Stimulated activated CD4-positive, alpha-beta T cell treated with anti-CD3 and anti-CD28 coated beads, Interleukin-12 subunit alpha, Interleukin-12 subunit beta, amount 100 ng/mL, for 24 hours (primary cell): ENCODE data around the gene MYO1E.

Source experiments
- DNase-seq, 2 experiments: peaks; one replicate each; pipeline ENCODE4 v3.0.0-alpha.2; 2020; ENCODE audit warnings: low read depth in 2 of 2

Gene MYO1E

GRCh38 chr15:59266028-59266427 lies 106.6 kb downstream of the MYO1E start:
- no peak for DNase-seq

- no peak for DNase-seq
These were observed 110.4 kb downstream of the MYO1E start for GRCh38 chr15:59262316-59262715.

- no peak for DNase-seq
These were observed 112.6 kb downstream of the MYO1E start for GRCh38 chr15:59260090-59260489.

GRCh38 chr15:59259137-59259943 lies 113.3 kb downstream of the MYO1E start:
- no peak for DNase-seq

- no peak for DNase-seq
These were observed 114.4 kb downstream of the MYO1E start for GRCh38 chr15:59258317-59258716.

- DNase-seq, result no peak
These were observed 115.5 kb downstream of the MYO1E start for GRCh38 chr15:59257140-59257539.

- no peak for DNase-seq
These were observed 116.2 kb downstream of the MYO1E start for GRCh38 chr15:59256482-59256881.

- DNase-seq, result no peak
These were observed 116.9 kb downstream of the MYO1E start for GRCh38 chr15:59255680-59256336.

GRCh38 chr15:59252137-59252536 lies 120.5 kb downstream of the MYO1E start:
- DNase-seq, result no peak

GRCh38 chr15:59251001-59251845 lies 121.4 kb downstream of the MYO1E start:
- DNase-seq, result no peak

- no peak for DNase-seq
These were observed 122.4 kb downstream of the MYO1E start for GRCh38 chr15:59250249-59250648.

- DNase-seq, result no peak
These were observed 122.9 kb downstream of the MYO1E start for GRCh38 chr15:59249816-59250215.

- peak; percentile 5 to 40 for DNase-seq
These were observed 125.3 kb downstream of the MYO1E start for GRCh38 chr15:59247364-59247763.

GRCh38 chr15:59245559-59245958 lies 127.1 kb downstream of the MYO1E start:
- no peak for DNase-seq

GRCh38 chr15:59244337-59244736 lies 128.3 kb downstream of the MYO1E start:
- DNase-seq, result no peak

GRCh38 chr15:59243622-59244021 lies 129.0 kb downstream of the MYO1E start:
- DNase-seq, result no peak

- no peak for DNase-seq
These were observed 130.0 kb downstream of the MYO1E start for GRCh38 chr15:59242649-59243048.

- no peak for DNase-seq
These were observed 132.6 kb downstream of the MYO1E start for GRCh38 chr15:59240036-59240435.

- DNase-seq, result no peak
These were observed 134.7 kb downstream of the MYO1E start for GRCh38 chr15:59237924-59238331.

GRCh38 chr15:59237119-59237855 lies 135.4 kb downstream of the MYO1E start:
- DNase-seq, result no peak

GRCh38 chr15:59236394-59236793 lies 136.3 kb downstream of the MYO1E start:
- DNase-seq, result no peak

GRCh38 chr15:59232476-59232875 lies 140.2 kb downstream of the MYO1E start:
- no peak for DNase-seq
